SK-N-MC (cell line): ENCODE results near the gene PRSS56.

Experiments used
- DNase-seq: peaks from one replicate; pipeline ENCODE4 v3.0.0-alpha.2; 2011; ENCODE audit warnings: low read depth, low spot score
- H3K27ac ChIP-seq: fragments of 200-600 bp; sonication (generic); 2 replicates; pipeline ENCODE4 v1.5.1; 2016; ENCODE audit warnings: mixed run types
- H3K36me3 ChIP-seq: fragments of 200-600 bp; sonication (generic); 2 replicates; pipeline ENCODE4 v1.6.1; 2017; ENCODE audit warnings: antibody characterized with exemption, low read length, mixed read lengths; ENCODE audit not compliant: insufficient read depth
- H3K4me3 ChIP-seq: fragments of 200-600 bp; sonication (generic); 2 replicates; pipeline ENCODE4 v1.5.1; 2016
- H3K9ac ChIP-seq: fragments of 200-600 bp; sonication (generic); 2 replicates; pipeline ENCODE4 v1.8.0; 2017; ENCODE audit warnings: mixed run types, mixed read lengths; ENCODE audit not compliant: insufficient read length
- H3K9me3 ChIP-seq: fragments of 200-600 bp; sonication (generic); 2 replicates; pipeline ENCODE4 v1.6.1; 2017; ENCODE audit warnings: low read depth, mild to moderate bottlenecking, antibody characterized with exemption, low read length, moderate library complexity, mixed read lengths
- EZH2 ChIP-seq: fragments of 200-600 bp; sonication (generic); IDR thresholded peaks from one replicate; pipeline ENCODE4 v1.6.1; 2017; ENCODE audit warnings: antibody characterized with exemption
- FOXP2 ChIP-seq: optimal IDR thresholded peaks from 2 replicates; pipeline ENCODE3; 2011; ENCODE audit warnings: mild to moderate bottlenecking, moderate library complexity; ENCODE audit not compliant: insufficient read depth; ENCODE audit errors: extremely low read length, control extremely low read depth
- POLR2AphosphoS5 ChIP-seq: IDR thresholded peaks from 2 replicates; pipeline ENCODE4 v1.6.1; 2012; ENCODE audit warnings: mild to moderate bottlenecking, low read depth, low read length, borderline replicate concordance

The PRSS56 gene

GRCh38 chr2:232545511-232546375 is 25.6 kb downstream of the PRSS56 start:
- Histone ChIP-seq H3K9ac (no peak overlapping the region), H3K27ac (no peak overlapping the region), H3K4me3 (no peak overlapping the region), H3K9me3 (no peaks in the 10 kb centered on the region; the same call in 1 of the 2 replicates), H3K36me3 (peaks cover 22% of the 10 kb centered on the region)
- no peak for DNase-seq
- TF ChIP-seq EZH2 (no peak), POLR2AphosphoS5 (no peak; the same call in 1 of the 2 replicates), FOXP2 (no peak)

- no peak for DNase-seq
- TF ChIP-seq FOXP2 (no peak), POLR2AphosphoS5 (no peak), EZH2 (no peak)
- H3K36me3 ChIP-seq: peaks cover 27% of the 10 kb centered on the region
- H3K9ac ChIP-seq: no peak overlapping the region
- no peak overlapping the region for H3K27ac ChIP-seq
- H3K9me3 ChIP-seq: no peaks in the 10 kb centered on the region; the same call in 1 of the 2 replicates
- H3K4me3 ChIP-seq: no peak overlapping the region
Measured at GRCh38 chr2:232547991-232548390, 27.8 kb downstream of the PRSS56 start.

- peak overlapping the region; percentile 94 for H3K27ac ChIP-seq
- H3K9me3 ChIP-seq: no peaks in the 10 kb centered on the region; the same call in 1 of the 2 replicates
- peak overlapping the region; percentile 100 for H3K4me3 ChIP-seq
- no peak for TF ChIP-seq EZH2
- TF ChIP-seq POLR2AphosphoS5: no peak
- TF ChIP-seq FOXP2: no peak
- DNase-seq: no peak
- peaks cover 28% of the 10 kb centered on the region for H3K36me3 ChIP-seq
- H3K9ac ChIP-seq: peak overlapping the region; percentile 100
Measured at GRCh38 chr2:232549655-232550353, 29.6 kb downstream of the PRSS56 start.

- peak; percentile 35 for DNase-seq
- Histone ChIP-seq H3K9ac (peak within 1 kb of the TSS; percentile 100), H3K4me3 (peak within 1 kb of the TSS; percentile 100), H3K27ac (peak within 1 kb of the TSS; percentile 94), H3K36me3 (peaks cover 32% of the 10 kb centered on the region), H3K9me3 (no peaks in the 10 kb centered on the region; the same call in 1 of the 2 replicates)
- TF ChIP-seq FOXP2 (no peak), EZH2 (no peak), POLR2AphosphoS5 (peak; percentile 97)
Measured at GRCh38 chr2:232550354-232551249, 30.4 kb downstream of the PRSS56 start, which contains the start of the genes EIF4E2 and TIGD1. Gene EIF4E2, plus strand, starts transcription at chr2:232550689. Its CDS starts 36 bp downstream, at chr2:232550725. Gene TIGD1, minus strand, starts transcription at chr2:232550557. Its CDS starts 675 bp downstream, at chr2:232549882.

- TF ChIP-seq FOXP2: no peak
- TF ChIP-seq EZH2: no peak
- TF ChIP-seq POLR2AphosphoS5: no peak
- H3K9me3 ChIP-seq: no peaks in the 10 kb centered on the region; the same call in 1 of the 2 replicates
- H3K4me3 ChIP-seq: peak overlapping the region; percentile 100
- no peak for DNase-seq
- peaks cover 35% of the 10 kb centered on the region for H3K36me3 ChIP-seq
- no peak overlapping the region for H3K27ac ChIP-seq
- peak overlapping the region; percentile 100 for H3K9ac ChIP-seq
Measured at GRCh38 chr2:232551250-232551638, 31.1 kb downstream of the PRSS56 start.

- Histone ChIP-seq H3K27ac (no peak overlapping the region), H3K9ac (no peak overlapping the region), H3K36me3 (peaks cover 39% of the 10 kb centered on the region), H3K9me3 (no peaks in the 10 kb centered on the region; the same call in 1 of the 2 replicates), H3K4me3 (peak overlapping the region; percentile 100)
- TF ChIP-seq FOXP2: no peak
- TF ChIP-seq EZH2: no peak
- TF ChIP-seq POLR2AphosphoS5: no peak
- no peak for DNase-seq
Measured at GRCh38 chr2:232551776-232552175, 31.6 kb downstream of the PRSS56 start.

- Histone ChIP-seq H3K9ac (no peak overlapping the region), H3K9me3 (no peaks in the 10 kb centered on the region), H3K4me3 (no peak overlapping the region), H3K36me3 (peaks cover 48% of the 10 kb centered on the region), H3K27ac (no peak overlapping the region)
- TF ChIP-seq POLR2AphosphoS5: no peak
- no peak for TF ChIP-seq FOXP2
- TF ChIP-seq EZH2: no peak
- DNase-seq: no peak
Measured at GRCh38 chr2:232556426-232556825, 36.2 kb downstream of the PRSS56 start.
